Measurements from ENCODE around the gene HES4. TPM values are rescaled to one million over a fixed set of nuclear protein-coding genes. Genes with fewer than 3 reads are reported as not detected.

Gene HES4
- total and polyA plus RNA-seq, 7 experiments from 2014 or later, result 0.22 to 35.0 (median 1.8) TPM; not detected in 2

DNA sequence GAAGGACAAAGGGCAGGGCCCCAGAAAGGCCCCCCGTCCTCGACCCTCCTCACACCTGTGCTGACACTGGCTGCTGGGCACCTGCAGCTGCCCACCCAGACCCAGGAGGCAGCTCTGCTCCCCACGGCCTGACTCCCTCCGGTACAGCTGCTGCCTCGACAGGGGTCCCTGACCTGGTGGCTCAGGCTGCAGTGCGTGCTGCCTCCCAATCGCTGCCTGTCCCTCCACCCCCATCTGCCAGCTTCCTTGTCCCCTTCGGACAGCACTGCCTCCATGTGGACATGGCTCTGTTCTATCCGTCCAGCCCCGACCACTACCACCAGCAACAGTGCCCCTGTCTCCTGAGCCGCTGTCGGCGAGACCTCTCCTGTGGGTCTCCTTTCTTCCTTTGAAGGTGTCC is 45.0 kb downstream of the HES4 start:
- H3K27ac Mint-ChIP-seq, result no peak overlapping the region
- Histone ChIP-seq H3K27ac (ENCODE audit: low read depth, low read length) (no peak overlapping the region), H3K27me3 (ENCODE audit: control insufficient read depth in 2 of 2, insufficient read depth in 2 of 2, low read length in 2 of 2) (no peaks in the 10 kb centered on the region), H3K4me3 (ENCODE audit: low read length) (no peak overlapping the region), H3K36me3 (ENCODE audit: control insufficient read depth in 2 of 3, insufficient read depth in 3 of 3, low read length in 3 of 3) (peaks cover 0 to 77% (median 32%) of the 10 kb centered on the region in 3 experiments), H3K9me3 (ENCODE audit: control insufficient read depth in 2 of 3, low read length in 3 of 3) (no peaks in the 10 kb centered on the region), H3K4me1 (ENCODE audit: control insufficient read depth in 2 of 2, insufficient read depth in 2 of 2, low read length in 2 of 2) (peaks cover 8 to 12% of the 10 kb centered on the region in 2 donors)
- POLR2A ChIA-PET, result interaction anchor here (0.6 kb wide), 1 partner anchor 14 kb away, joined by 3 read pairs; no protein-coding TSS in a partner anchor
- peaks cover 13 to 26% (median 20%) of the 10 kb centered on the region in 7 donors for H3K4me1 Mint-ChIP-seq
- H3K4me3 Mint-ChIP-seq, result no peak overlapping the region
- intact Hi-C loops (cut with micrococcal nuclease), result no loop called here
- DNase-seq, result no peak
- ATAC-seq, result no peak
- H3K27me3 Mint-ChIP-seq, result no peaks in the 10 kb centered on the region
- H3K9me3 Mint-ChIP-seq, result no peaks in the 10 kb centered on the region
- peaks cover 10 to 38% (median 17%) of the 10 kb centered on the region in 5 donors for H3K36me3 Mint-ChIP-seq
- CTCF ChIA-PET, result no interaction called here

DNA sequence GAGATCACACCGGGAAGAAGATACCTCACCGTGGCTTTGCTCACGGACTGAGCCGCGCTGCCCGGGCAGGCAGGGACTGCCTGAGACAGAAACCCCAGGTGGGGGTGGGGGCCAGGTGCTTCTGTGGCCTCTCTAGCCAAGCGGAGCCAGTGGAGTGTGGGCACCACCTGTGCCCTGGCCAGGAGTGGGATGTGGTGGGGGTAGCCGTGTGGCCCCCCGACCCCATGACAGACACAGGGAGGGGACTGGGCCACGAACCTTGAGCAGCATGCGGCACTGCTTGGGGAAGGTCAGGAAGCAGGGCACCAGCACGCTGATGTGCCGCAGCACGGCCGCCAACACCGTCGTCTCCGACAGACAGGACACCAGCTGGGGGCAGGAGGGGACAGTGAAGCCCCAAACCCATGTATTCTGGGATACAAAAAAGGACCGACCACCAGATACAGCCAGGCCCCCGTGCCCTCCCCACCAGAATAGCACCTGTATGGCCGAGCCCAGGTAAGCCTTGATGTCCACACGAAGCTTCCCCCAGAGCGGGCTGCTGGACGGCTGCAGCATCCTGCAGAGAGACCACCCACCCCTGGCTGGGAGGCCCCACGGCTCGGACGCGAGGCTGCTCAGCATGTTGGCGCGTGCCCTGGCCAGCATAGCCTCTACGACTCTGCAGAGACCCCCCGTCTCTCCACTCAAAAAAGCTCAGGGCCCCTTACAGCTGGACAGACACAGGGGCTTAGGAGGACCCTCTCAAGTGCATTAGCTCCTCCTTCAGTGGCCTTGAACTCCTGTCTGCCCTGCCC is 46.2 kb downstream of the HES4 start:
- no peak overlapping the region for H3K27ac Mint-ChIP-seq
- Histone ChIP-seq H3K27ac (ENCODE audit: low read depth, low read length) (no peak overlapping the region), H3K27me3 (ENCODE audit: control insufficient read depth in 2 of 2, insufficient read depth in 2 of 2, low read length in 2 of 2) (no peaks in the 10 kb centered on the region), H3K4me1 (ENCODE audit: control insufficient read depth in 2 of 2, insufficient read depth in 2 of 2, low read length in 2 of 2) (peaks cover 8 to 12% of the 10 kb centered on the region in 2 donors), H3K36me3 (ENCODE audit: control insufficient read depth in 2 of 3, insufficient read depth in 3 of 3, low read length in 3 of 3) (peaks cover 0 to 85% (median 35%) of the 10 kb centered on the region in 3 experiments), H3K9me3 (ENCODE audit: control insufficient read depth in 2 of 3, low read length in 3 of 3) (no peaks in the 10 kb centered on the region), H3K4me3 (ENCODE audit: low read length) (no peak overlapping the region)
- intact Hi-C loops (cut with micrococcal nuclease), result no loop called here
- no peak overlapping the region for H3K4me3 Mint-ChIP-seq
- ChIA-PET CTCF (no interaction called here), POLR2A (no interaction called here)
- H3K36me3 Mint-ChIP-seq, result peaks cover 13 to 47% (median 20%) of the 10 kb centered on the region in 5 donors
- DNase-seq (no peak), ATAC-seq (no peak)
- no peaks in the 10 kb centered on the region for H3K9me3 Mint-ChIP-seq
- H3K27me3 Mint-ChIP-seq, result no peaks in the 10 kb centered on the region
- peaks cover 13 to 26% (median 20%) of the 10 kb centered on the region in 7 donors for H3K4me1 Mint-ChIP-seq

- CTCF ChIA-PET, result no interaction called here
- H3K4me1 Mint-ChIP-seq, result peaks cover 4 to 15% (median 9%) of the 10 kb centered on the region in 7 donors
- intact Hi-C loops (cut with micrococcal nuclease), result no loop called here
These were observed 47.3 kb downstream of the HES4 start for GRCh38 chr1:952603-953002.

GRCh38 chr1:952201-952600 is 47.7 kb downstream of the HES4 start:
- ChIA-PET CTCF (no interaction called here), POLR2A (interaction anchor here (1.0 kb wide), 1 partner anchor 9 kb away, joined by 3 read pairs; no protein-coding TSS in a partner anchor)
- Mint-ChIP-seq H3K36me3 (peaks cover 14 to 49% (median 16%) of the 10 kb centered on the region in 5 donors), H3K4me1 (peaks cover 0 to 11% (median 5%) of the 10 kb centered on the region in 7 donors), H3K9me3 (no peaks in the 10 kb centered on the region), H3K27me3 (no peaks in the 10 kb centered on the region), H3K4me3 (no peak overlapping the region), H3K27ac (no peak overlapping the region)
- intact Hi-C loops (cut with micrococcal nuclease), result no loop called here
- H3K36me3 ChIP-seq (ENCODE audit: control insufficient read depth in 2 of 3, insufficient read depth in 3 of 3, low read length in 3 of 3), result peaks cover 0 to 99% (median 35%) of the 10 kb centered on the region in 3 experiments
- no peaks in the 10 kb centered on the region for H3K9me3 ChIP-seq (ENCODE audit: control insufficient read depth in 2 of 3, low read length in 3 of 3)
- no peaks in the 10 kb centered on the region for H3K27me3 ChIP-seq (ENCODE audit: control insufficient read depth in 2 of 2, insufficient read depth in 2 of 2, low read length in 2 of 2)
- no peaks in the 10 kb centered on the region for H3K4me1 ChIP-seq (ENCODE audit: control insufficient read depth in 2 of 2, insufficient read depth in 2 of 2, low read length in 2 of 2)
- no peak for ATAC-seq
- no peak for DNase-seq
- H3K4me3 ChIP-seq (ENCODE audit: low read length), result no peak overlapping the region
- H3K27ac ChIP-seq (ENCODE audit: low read depth, low read length), result no peak overlapping the region

More at GRCh38 chr1:952603-953002, 47.3 kb downstream of the HES4 start:
- ATAC-seq, result no peak
- Mint-ChIP-seq H3K4me3 (no peak overlapping the region), H3K27me3 (no peaks in the 10 kb centered on the region), H3K27ac (no peak overlapping the region), H3K9me3 (no peaks in the 10 kb centered on the region), H3K36me3 (peaks cover 14 to 47% (median 18%) of the 10 kb centered on the region in 5 donors)
- Histone ChIP-seq H3K4me1 (ENCODE audit: control insufficient read depth in 2 of 2, insufficient read depth in 2 of 2, low read length in 2 of 2) (peaks cover 2 to 3% of the 10 kb centered on the region in 2 donors), H3K9me3 (ENCODE audit: control insufficient read depth in 2 of 3, low read length in 3 of 3) (no peaks in the 10 kb centered on the region), H3K27me3 (ENCODE audit: control insufficient read depth in 2 of 2, insufficient read depth in 2 of 2, low read length in 2 of 2) (no peaks in the 10 kb centered on the region), H3K36me3 (ENCODE audit: control insufficient read depth in 2 of 3, insufficient read depth in 3 of 3, low read length in 3 of 3) (peaks cover 0 to 95% (median 35%) of the 10 kb centered on the region in 3 experiments), H3K4me3 (ENCODE audit: low read length) (no peak overlapping the region), H3K27ac (ENCODE audit: low read depth, low read length) (no peak overlapping the region)
- POLR2A ChIA-PET, result interaction anchor here (1.0 kb wide), 1 partner anchor 9 kb away, joined by 3 read pairs; no protein-coding TSS in a partner anchor
- DNase-seq, result no peak

- Histone ChIP-seq H3K36me3 (ENCODE audit: control insufficient read depth in 2 of 3, insufficient read depth in 3 of 3, low read length in 3 of 3) (peaks cover 0 to 100% (median 32%) of the 10 kb centered on the region in 3 experiments), H3K27ac (ENCODE audit: low read depth, low read length) (no peak overlapping the region), H3K9me3 (ENCODE audit: control insufficient read depth in 2 of 3, low read length in 3 of 3) (no peaks in the 10 kb centered on the region), H3K4me3 (ENCODE audit: low read length) (no peak overlapping the region), H3K27me3 (ENCODE audit: control insufficient read depth in 2 of 2, insufficient read depth in 2 of 2, low read length in 2 of 2) (no peaks in the 10 kb centered on the region), H3K4me1 (ENCODE audit: control insufficient read depth in 2 of 2, insufficient read depth in 2 of 2, low read length in 2 of 2) (no peaks in the 10 kb centered on the region)
- ChIA-PET CTCF (no interaction called here), POLR2A (no interaction called here)
- Mint-ChIP-seq H3K27ac (no peak overlapping the region), H3K4me3 (no peak overlapping the region), H3K27me3 (no peaks in the 10 kb centered on the region), H3K9me3 (no peaks in the 10 kb centered on the region), H3K36me3 (peaks cover 14 to 49% (median 18%) of the 10 kb centered on the region in 5 donors), H3K4me1 (peaks cover 0 to 11% (median 4%) of the 10 kb centered on the region in 7 donors)
- ATAC-seq (no peak), DNase-seq (no peak)
- intact Hi-C loops (cut with micrococcal nuclease), result no loop called here
These were observed 48.5 kb downstream of the HES4 start for GRCh38 chr1:951364-951763.

- no peak overlapping the region for H3K4me3 ChIP-seq (ENCODE audit: low read length)
- ChIA-PET POLR2A (no interaction called here), CTCF (no interaction called here)
- Mint-ChIP-seq H3K36me3 (peaks cover 14 to 53% (median 19%) of the 10 kb centered on the region in 5 donors), H3K4me1 (peaks cover 0 to 10% (median 4%) of the 10 kb centered on the region in 7 donors), H3K9me3 (no peaks in the 10 kb centered on the region), H3K27ac (no peak overlapping the region), H3K4me3 (no peak overlapping the region), H3K27me3 (no peaks in the 10 kb centered on the region)
- intact Hi-C loops (cut with micrococcal nuclease), result no loop called here
- H3K27ac ChIP-seq (ENCODE audit: low read depth, low read length), result no peak overlapping the region
- no peaks in the 10 kb centered on the region for H3K9me3 ChIP-seq (ENCODE audit: control insufficient read depth in 2 of 3, low read length in 3 of 3)
- H3K36me3 ChIP-seq (ENCODE audit: control insufficient read depth in 2 of 3, insufficient read depth in 3 of 3, low read length in 3 of 3), result peaks cover 0 to 100% (median 31%) of the 10 kb centered on the region in 3 experiments
- no peak for DNase-seq
- no peaks in the 10 kb centered on the region for H3K4me1 ChIP-seq (ENCODE audit: control insufficient read depth in 2 of 2, insufficient read depth in 2 of 2, low read length in 2 of 2)
- H3K27me3 ChIP-seq (ENCODE audit: control insufficient read depth in 2 of 2, insufficient read depth in 2 of 2, low read length in 2 of 2), result no peaks in the 10 kb centered on the region
- no peak for ATAC-seq
These were observed 49.0 kb downstream of the HES4 start for GRCh38 chr1:950881-951280.

Data from naive thymus-derived CD4-positive, alpha-beta T cell (primary cell).